ENCODE results near the gene EGLN1.

The EGLN1 gene

DNA sequence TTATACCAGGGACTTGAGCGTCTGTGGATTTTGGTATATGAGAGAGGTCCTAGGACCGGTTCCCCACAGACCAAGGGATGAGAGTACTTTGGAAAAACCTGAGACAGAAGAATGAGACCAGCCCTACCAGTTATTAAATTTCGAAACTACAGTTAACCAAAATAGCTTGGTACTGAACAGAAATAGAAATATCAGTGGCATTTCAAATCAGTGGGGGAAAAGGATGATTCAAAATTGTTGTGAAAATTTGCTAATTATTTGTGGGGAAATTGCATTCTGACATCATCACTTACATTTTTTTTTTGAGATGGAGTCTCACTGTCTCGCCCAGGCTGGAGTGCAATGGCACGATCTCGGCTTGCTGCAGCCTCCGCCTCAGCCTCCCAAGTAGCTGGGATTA, 92.6 kb downstream of the EGLN1 start:
- DNase-seq (ENCODE audit: low read depth, low spot score) = no peak

DNA sequence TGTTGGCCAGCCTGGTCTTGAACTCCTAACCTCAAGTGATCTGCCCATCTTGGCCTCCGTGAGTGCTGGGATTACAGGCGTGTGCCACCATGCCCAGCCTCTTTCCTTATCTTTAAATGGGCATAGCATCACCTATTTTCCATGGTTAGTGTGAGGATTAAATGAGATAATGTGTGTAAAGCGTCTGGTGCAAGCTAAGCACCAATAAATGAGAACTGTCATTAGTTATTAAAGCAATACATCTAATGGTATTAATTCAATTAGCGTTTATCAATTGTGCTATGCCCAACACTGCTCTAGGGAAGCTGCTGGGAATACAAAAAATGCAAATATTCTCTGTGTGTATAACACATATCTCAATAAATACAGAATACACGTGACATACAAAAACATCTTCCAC, 94.5 kb downstream of the EGLN1 start:
- DNase-seq (ENCODE audit: low read depth, low spot score) = no peak

DNA sequence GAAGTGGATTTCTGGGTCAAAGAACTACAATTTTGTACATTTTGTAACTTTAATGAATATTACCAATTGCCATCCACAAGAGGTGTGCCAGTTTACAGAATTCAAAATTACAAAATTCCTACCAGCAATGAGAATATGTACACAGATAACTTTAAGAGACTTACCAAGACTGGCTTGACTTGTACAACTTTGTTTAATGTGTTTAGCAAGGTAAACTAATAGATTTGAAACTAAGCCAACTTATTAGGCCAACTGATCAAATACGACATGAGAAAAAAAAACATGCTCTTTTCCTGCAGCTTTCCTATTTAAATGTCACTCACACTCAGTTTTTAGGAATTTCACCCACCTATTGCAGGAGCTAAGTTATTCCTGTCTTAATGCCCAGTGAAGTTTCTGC, 95.8 kb downstream of the EGLN1 start:
- DNase-seq (ENCODE audit: low read depth, low spot score) = no peak

DNA sequence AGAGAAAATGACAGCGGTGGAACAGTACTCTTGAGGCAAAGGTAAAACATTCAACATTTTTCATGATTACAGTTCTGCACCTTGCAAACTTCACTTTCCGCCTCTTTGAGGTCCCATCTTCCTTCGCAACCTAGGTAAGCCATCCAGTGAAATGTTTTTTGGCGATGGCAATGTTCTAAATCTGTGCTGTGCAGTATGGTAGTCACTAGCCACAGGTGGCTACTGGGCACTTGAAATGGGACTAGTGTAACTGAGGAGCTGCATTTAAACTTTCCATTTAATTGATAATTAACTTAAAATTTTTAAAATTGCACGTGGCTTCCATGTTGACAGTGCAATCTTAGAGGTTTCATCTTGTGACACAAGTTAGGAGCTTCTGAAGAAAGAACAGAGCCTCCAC, 97.4 kb downstream of the EGLN1 start:
- no peak for DNase-seq (ENCODE audit: low read depth, low spot score)

DNA sequence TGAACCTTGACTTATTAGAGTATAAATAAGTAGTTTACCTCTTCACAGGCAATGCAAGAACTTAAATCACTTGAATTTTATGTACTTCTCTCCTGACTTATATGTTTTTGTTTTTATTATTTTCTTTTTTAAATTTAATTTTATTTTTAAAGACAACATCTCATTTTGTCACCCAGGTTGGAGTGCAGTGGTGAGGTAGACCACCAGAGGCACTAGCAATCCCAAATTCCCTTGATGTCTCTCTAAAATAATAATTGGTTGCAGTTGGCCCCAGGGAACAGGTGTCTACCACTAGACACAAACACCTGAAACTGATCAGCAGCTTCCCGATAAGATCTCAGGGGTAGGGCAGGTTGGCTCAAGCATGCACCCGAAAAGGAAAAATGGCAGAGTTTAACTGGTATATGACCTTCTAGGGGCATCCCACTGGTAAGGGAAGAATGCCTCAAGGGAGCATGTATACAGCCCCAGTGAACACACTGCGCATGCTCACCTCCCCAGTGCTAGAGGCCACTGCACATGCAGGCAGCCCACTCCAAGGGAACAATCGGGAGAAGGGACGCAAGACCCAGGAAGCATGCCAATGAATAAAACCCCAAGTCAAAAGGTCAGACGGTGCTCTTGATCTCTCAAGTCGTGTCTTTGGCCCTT, 99.1 kb downstream of the EGLN1 start:
- DNase-seq (ENCODE audit: low read depth, low spot score) = no peak

DNA sequence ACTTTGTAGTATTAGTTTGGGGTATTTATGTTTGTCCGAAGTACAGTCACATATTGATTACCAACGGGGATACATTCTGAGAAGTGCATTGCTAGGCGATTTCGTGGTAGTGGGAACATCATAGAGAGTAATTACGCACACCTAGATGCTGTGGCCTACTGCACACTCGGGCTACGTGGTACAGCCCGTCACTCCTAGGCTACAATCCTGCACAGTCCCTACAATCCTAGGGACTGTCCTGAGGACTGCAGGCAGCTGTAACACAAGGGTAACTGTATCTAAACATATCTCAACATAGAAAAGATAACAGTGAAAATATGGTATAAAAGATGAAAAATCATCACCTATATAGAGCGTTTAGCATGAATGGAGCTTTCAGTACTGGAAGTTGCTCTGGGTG, 103.0 kb downstream of the EGLN1 start:
- no peak for DNase-seq (ENCODE audit: low read depth, low spot score)

DNA sequence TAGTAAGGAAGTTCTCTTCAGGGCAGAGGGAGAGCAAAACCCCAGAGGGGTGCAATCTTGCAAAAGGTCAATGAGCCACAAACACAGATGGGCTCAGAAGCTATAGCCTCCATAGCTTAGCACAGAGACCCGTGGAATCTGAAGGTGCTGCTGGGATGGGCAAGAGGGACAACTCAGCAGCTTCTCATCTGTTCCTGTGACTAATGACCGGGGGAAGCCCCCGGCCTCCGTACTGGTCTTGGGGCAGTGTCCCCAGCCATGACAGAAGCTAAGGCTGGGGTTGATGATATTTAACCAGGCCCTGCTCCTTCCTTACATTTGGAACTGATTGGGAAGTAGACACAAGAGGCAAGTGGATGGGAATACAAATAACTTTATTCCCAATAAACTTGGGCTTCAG, 103.5 kb downstream of the EGLN1 start:
- DNase-seq (ENCODE audit: low read depth, low spot score) = no peak

DNA sequence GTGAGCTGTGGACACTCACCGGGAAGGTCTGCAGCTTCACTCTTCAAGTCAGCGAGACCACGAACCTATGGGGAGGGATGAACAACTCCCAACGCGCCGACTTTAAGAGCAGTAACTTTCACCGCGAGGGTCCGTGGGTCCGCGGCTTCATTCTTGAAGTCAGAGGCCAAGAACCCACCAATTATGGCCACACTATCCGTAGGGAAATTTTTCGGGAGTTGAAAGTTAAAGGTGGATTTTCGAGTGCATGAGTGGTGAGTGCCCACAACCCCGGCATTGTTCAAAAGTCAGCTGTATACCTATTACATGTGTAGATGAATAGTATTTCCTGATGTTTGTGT, 104.1 kb downstream of the EGLN1 start:
- DNase-seq (ENCODE audit: low read depth, low spot score) = no peak

DNA sequence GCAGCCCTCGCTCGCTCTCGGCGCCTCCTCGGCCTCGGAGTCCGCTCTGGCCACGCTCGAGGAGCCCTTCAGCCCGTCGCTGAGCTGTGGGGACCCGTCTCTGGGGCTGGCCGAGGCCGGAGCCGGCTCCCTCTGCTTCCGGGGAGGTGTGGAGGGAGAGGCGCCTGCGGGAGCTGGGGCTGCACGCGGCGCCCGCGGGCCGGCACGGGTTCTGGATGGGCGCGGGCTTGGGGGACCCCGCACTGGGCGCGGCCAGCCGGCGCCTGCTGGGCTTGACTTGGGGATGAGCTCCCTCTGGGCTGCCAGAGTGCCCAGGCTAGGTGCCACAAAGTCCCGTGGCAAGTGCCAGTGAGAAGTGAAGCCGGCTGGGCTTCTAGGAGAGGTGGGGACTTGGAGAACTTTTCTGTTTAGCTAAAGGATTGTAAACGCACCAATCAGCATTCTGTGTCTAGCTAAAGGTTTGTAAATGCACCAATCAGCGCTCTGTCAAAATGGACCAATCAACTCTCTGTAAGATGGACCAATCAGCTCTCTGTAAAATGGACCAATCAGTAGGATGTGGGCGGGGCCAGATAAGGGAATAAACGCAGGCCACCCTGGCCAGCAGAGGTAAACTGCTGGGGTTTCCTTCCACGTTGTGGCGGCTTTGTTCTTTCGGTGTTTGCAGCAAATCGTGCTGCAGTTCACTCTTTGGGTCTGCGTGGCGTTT, 104.6 kb downstream of the EGLN1 start:
- DNase-seq (ENCODE audit: low read depth, low spot score) = no peak

DNA sequence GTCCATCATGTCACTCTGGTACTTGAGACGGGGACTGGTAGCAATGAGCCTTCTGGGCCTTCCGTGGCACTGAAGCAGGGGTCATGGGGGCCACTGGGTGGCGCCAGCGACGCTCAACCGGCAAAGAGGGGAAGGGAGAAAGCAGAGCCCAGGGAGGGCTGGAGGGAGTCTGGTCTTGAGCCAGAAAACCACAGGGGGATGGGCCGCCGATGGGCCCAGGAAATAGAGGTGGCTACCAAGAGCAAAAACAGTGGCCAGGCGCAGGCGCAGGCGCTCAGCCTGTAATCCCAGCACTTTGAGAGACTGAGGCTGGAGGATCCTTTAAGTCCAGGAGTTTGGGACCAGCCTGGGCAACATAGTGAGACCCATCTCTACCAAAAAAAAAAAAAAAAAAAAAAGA, 106.2 kb downstream of the EGLN1 start:
- no peak for DNase-seq (ENCODE audit: low read depth, low spot score)

Measured in brain pericyte (primary cell).